Lower leg skin (tissue), 3 donors: Measurements from ENCODE around the gene RHOH.

Experiments used
- POLR2A ChIP-seq, 2 donors: fragments of 450-650 bp; IDR thresholded peaks; one replicate each; pipeline ENCODE4 v1.6.1; 2016 to 2017; ENCODE audit warnings: antibody characterized with exemption in 2 of 2, mild to moderate bottlenecking in 1 of 2, moderate library complexity in 1 of 2
- TF ChIP-seq, protein P1 (sequence below), 3 donors: fragments of 450-650 bp; IDR thresholded peaks; one replicate each; pipeline ENCODE4 v1.5.1; 2016; ENCODE audit warnings: antibody characterized with exemption in 3 of 3, mild to moderate bottlenecking in 3 of 3, moderate library complexity in 2 of 3

DNA sequence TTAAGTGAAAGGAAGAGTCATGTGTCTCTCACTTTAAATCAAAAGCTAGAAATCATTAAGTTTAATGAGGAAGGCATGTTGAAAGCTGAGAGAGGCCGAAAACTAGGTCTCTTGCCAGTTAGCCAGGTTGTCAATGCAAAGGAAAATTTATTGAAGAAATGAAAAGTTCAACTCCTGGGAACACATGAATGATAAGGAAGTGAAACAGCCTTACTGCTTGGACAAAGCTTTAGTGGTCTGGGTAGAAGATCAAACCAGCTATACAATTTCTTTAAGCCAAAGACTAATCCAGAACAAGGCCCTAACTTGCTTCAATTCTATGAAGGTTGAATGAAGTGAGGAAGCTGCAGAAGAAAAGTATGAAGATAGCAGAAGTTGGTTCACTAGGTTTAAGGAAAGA lies 24.9 kb downstream of the RHOH start:
- TF ChIP-seq, protein P1, sequence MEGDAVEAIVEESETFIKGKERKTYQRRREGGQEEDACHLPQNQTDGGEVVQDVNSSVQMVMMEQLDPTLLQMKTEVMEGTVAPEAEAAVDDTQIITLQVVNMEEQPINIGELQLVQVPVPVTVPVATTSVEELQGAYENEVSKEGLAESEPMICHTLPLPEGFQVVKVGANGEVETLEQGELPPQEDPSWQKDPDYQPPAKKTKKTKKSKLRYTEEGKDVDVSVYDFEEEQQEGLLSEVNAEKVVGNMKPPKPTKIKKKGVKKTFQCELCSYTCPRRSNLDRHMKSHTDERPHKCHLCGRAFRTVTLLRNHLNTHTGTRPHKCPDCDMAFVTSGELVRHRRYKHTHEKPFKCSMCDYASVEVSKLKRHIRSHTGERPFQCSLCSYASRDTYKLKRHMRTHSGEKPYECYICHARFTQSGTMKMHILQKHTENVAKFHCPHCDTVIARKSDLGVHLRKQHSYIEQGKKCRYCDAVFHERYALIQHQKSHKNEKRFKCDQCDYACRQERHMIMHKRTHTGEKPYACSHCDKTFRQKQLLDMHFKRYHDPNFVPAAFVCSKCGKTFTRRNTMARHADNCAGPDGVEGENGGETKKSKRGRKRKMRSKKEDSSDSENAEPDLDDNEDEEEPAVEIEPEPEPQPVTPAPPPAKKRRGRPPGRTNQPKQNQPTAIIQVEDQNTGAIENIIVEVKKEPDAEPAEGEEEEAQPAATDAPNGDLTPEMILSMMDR (IDR thresholded peaks at IDR 0.05): no peak
- TF ChIP-seq POLR2A (IDR thresholded peaks at IDR 0.05): no peak
